GM19193 (cell line): ENCODE data around the gene NABP2.

ENCODE experiments used
- POLR2A ChIP-seq: IDR thresholded peaks from 4 replicates; pipeline ENCODE4 v1.6.1; 2011; ENCODE audit not compliant: insufficient read depth, insufficient read length; ENCODE audit errors: extremely low read depth

NABP2 gene

GRCh38 chr12:56224102-56224701, at the start of gene NABP2:
Gene NABP2 (plus strand): TSS chr12:56224342. CDS start chr12:56224857, 515 bp downstream.
- TF ChIP-seq POLR2A = peak; percentile 70

GRCh38 chr12:56178347-56178746, 45.8 kb upstream of the NABP2 start:
- TF ChIP-seq POLR2A = peak; percentile 22

- TF ChIP-seq POLR2A = no peak
These were observed 37.2 kb upstream of the NABP2 start for GRCh38 chr12:56186957-56187356.

DNA sequence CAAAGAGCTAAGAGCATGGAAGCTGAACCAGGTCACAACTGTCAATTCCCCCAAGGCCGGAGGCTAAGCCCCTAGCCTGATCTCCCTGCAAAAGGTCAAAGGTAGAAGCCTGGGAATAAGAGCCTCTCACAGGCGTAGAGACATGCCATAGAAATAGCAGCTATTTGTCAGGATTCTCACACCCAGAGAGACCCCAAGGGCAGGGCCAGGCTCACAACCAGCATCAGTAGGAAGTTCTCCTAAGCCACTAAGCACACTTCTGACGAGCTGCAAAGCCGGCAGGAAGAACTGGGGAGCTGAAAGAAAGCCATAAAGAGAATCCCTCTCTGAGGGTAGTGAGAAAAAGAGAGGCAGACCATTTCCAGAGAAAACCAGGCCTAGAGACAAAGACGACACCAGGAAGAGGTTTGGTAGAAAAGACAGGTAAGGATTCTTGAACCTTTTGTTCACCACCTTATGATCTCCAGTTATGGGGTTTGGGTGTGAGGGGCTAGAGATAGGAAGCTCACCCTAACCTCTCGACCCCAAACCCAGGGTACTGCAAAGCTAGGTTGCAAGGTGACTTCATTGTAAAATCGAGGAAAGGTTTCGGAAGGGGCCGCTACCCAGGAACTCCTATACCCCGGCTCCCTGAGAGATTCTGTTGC, 35.9 kb upstream of the NABP2 start:
- TF ChIP-seq POLR2A = no peak

DNA sequence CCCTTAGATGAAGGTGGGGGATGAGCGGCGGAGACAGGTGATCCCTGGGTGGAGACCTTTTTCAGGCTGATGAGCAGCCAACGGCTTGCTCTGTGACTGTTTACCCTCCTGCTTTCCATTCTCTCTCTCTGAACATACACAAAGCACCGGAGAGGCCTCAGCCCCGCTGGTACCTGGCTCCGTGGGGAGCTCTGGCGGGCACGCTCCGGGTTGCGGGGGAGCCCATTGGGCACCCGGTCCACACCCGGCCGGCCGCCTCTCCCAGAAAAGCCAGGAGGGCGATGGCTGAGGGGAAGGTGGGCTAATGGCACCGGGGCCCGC, 35.4 kb upstream of the NABP2 start:
- TF ChIP-seq POLR2A = no peak

DNA sequence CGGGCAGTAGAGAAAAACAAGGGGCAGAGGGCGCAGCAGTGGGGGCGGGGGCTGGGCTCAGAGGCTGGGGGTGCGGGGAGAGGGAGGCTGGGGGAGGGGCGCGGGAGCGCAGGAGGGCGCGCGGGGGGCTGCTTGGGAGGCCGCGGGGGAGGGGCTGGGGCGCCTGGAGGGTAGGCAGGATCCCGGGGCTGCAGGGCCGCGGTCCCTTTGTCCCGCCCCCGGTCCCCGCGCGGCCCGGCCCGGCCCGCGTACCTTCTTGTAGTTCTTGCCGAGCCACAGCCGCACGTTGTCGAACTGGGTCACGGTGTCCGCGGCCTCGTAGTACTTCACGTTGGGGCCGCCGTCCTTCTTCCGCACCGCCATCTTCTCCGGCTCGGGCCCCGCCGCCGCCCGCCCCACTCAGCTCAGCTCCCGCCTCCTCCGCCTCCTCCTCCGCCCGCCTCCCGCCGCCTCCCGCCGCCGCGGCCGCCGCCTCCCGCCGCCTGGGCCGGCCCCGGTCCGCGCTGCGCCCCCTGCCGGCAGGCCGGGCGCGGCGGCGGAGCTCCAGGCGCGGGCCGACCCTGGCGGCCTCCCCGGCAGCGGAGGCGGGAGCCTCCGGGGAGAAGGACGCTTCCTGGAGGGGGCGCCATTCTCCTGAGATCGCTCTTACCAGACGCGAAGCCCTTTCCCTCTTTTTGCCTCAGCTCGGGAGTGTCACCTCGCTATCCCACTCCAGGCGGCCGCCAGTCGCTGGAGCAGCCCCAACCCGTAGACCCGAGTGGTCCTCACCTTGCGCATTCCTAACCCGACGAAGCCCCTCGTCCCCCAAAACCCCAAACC, 34.8 kb upstream of the NABP2 start, which contains the start of gene SMARCC2:
Gene SMARCC2, minus strand, starts transcription at position 385 of the 819 bp plus-strand sequence. Its CDS starts 22 bp downstream, at position 363.
- TF ChIP-seq POLR2A = peak; percentile 59

DNA sequence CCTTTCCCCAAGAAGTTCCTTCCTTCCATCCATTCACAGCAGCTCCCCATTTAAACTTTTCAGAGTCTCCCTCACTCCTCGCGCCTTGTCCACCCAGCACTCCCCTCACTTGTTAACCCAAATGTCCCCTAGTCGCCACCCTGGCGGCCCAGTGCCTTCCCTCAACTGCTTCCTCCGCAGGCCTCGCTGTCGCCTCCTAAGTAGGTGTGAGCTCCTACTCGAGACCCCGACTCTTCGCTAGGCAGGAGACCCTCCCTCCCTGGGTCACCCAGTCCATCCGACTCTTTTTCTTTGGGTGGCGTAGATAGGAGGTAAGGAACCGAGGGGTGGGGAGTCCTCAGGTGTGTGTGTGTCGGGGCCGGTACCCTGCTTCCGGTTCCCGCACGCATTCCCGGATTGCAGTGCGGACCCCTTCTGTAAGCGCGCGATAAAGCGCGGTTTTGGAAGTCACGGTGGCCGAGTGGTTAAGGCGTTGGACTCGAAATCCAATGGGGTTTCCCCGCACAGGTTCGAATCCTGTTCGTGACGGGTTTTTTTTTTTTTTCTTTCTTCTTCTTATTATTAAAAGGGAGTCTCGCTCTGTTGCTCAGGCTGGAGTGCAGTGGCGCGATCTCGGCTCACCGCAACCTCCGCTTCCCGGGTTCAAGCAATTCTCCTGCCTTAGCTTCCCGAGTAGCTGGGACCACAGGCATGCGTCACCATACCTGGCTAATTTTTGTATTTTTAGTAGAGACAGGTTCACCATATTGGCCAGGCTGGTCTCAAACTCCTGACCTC, 34.0 kb upstream of the NABP2 start:
- TF ChIP-seq POLR2A = peak; percentile 47

GRCh38 chr12:56190695-56191155, 33.4 kb upstream of the NABP2 start:
- no peak for TF ChIP-seq POLR2A

GRCh38 chr12:56192582-56192981, 31.6 kb upstream of the NABP2 start:
- no peak for TF ChIP-seq POLR2A

DNA sequence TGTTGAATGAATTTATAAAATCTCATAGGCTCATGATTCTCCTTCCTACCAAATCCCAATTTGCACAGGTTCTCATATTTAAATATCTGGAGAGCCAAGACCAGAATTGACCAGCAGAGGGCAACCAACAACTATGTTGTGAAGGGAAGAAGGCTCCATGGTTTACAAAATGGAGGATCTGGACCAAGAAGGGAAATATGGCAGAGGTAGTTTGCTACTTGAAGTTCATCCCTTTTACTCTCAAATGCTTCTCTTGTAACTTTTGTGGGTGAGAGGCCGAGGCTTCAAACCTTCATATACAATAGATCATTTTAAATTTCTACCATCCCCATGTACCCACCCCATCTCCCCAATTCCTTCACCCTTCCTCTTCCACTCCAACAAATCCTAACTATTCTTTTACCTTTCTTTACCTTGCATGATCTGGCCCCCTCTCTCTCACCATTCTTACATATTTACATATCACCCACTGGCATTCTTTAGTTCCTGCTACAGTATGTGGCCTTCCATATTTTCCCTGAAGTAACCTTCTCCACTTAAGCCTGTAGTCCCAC, 31.0 kb upstream of the NABP2 start:
- no peak for TF ChIP-seq POLR2A

DNA sequence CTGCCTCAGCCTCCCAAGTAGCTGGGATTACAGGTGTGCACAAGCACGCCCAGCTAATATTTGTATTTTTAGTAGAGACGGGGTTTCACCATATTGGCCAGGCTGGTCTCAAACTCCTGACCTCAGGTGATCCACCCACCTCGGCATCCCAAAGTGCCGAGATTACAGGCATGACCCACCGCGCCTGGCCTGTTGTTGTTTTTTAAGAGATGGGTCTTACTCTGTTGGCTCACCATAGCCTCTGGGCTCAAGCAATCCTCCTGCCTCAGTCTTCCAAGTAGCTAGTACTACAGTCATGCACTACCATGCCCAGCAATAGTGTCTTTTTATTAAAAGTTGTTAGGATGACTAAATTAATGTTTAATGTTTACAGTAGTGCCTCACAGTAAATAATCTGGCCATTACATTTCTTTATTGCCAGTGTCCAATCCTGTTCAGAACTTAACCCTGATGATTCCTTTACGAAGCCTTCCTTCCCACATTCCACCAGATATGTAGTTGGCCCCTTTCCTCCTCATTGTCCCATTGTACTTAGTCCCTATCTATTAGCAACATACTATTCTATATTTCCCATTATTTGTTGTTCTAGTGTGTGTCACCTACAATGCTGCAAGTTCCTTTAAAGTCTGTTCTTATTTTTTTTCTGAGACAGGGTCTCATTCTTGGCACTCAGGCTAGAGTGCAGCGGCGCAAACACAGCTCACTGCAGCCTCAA, 26.1 kb upstream of the NABP2 start:
- no peak for TF ChIP-seq POLR2A

GRCh38 chr12:56198836-56199235, 25.3 kb upstream of the NABP2 start:
- no peak for TF ChIP-seq POLR2A

DNA sequence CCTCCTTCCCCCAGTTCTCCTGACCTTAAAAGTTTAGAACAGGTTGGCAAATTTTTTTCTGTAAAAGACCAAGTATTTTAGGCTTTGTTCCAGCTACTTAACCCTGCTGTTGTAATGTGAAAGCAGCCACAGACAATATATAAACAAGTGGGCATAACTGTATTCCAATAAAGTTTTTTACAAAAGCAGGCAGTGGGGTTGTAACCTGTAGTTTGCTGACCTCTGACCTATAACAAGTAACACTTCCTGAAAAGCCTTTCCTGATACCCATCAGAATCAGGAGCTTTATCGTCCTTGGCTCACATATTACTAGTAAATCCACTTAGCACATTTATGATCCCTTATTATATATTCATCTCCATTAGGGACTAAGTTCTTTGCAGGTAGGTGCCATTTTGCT, 21.8 kb upstream of the NABP2 start:
- no peak for TF ChIP-seq POLR2A

DNA sequence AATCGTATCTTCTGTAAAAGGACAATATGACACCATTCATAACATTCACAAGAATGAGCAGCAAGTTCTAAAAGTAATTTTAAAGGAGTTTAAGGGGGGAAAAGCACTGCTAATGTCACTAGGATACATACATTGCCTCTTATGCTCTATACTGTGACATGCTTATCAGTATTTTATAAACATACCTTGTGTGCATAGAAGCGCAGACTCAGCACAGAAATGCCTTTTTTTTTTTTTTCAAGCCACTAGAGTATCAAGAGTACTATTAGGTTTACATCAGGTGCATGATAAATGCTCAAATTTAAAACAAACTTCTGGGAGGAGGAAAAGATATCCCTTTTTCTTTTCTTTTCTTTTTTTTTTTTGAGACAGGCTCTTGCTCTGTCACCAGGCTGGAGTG, 21.3 kb upstream of the NABP2 start:
- no peak for TF ChIP-seq POLR2A
